Measurements from ENCODE around the gene ZNF425. TPM values are rescaled to one million over a fixed set of nuclear protein-coding genes. Genes with fewer than 3 reads are reported as not detected.
A peak's percentile ranks its signal among the peaks of the same experiment; 100 is the strongest.

The ZNF425 gene
- total and polyA plus RNA-seq, 9 of the 15 experiments (the other 6 are each of a cell fraction or from before 2014, with no cell fraction given) = 0.03 to 0.89 (median 0.54) TPM

- TF ChIP-seq MEF2D (tag; conservative IDR thresholded peaks at IDR 0.05; ENCODE audit: low read depth) = no peak
- TF ChIP-seq NFE2 (IDR thresholded peaks at IDR 0.05; ENCODE audit: low read depth) = 0 out of 2 replicates have a peak, but pooled peaks have one; percentile 3
- TF ChIP-seq TSC22D4 (tag; IDR thresholded peaks at IDR 0.05) = no peak
- TF ChIP-seq MBD1 (CRISPR knock-in tag; IDR thresholded peaks at IDR 0.05) = no peak
- TF ChIP-seq TBL1XR1 (IDR thresholded peaks at IDR 0.05; ENCODE audit: low read length in 2 of 2) = peak in 1 of 2 experiments; percentile 44; a peak in 1 of 4 replicates
- no peak for TF ChIP-seq ZNF318 (IDR thresholded peaks at IDR 0.05; ENCODE audit: borderline replicate concordance in 1 of 2, low read depth in 1 of 2)
- TF ChIP-seq RB1 (IDR thresholded peaks at IDR 0.05; ENCODE audit: low read depth) = peak; percentile 99
- peak; percentile 75 for TF ChIP-seq ZNF830 (CRISPR knock-in tag; IDR thresholded peaks at IDR 0.05)
- TF ChIP-seq ZKSCAN8 (CRISPR knock-in tag; IDR thresholded peaks at IDR 0.05) = no peak
- TF ChIP-seq ZNF57 (CRISPR knock-in tag; IDR thresholded peaks at IDR 0.05) = no peak
- no peak for TF ChIP-seq PKNOX1 (IDR thresholded peaks at IDR 0.05)
- peak in 1 of 2 experiments; percentile 69; a peak in 2 of 4 replicates for TF ChIP-seq RCOR1 (IDR thresholded peaks at IDR 0.05; ENCODE audit: borderline replicate concordance in 1 of 2, low read depth in 2 of 2, low read length in 2 of 2)
- peak; percentile 61 for TF ChIP-seq ZNF316 (IDR thresholded peaks at IDR 0.05)
- TF ChIP-seq BCL6 (CRISPR knock-in tag; IDR thresholded peaks at IDR 0.05) = no peak
- no peak for TF ChIP-seq NFATC3 (IDR thresholded peaks at IDR 0.05)
- TF ChIP-seq CREB5 (CRISPR knock-in tag; IDR thresholded peaks at IDR 0.05) = no peak
Measured at GRCh38 chr7:149125863-149126661, at the start of gene ZNF425 (continued).

Data from K562 (cell line).